Testis (tissue), 3 donors: ENCODE measurements around the gene SPINK14. TPM values are rescaled to one million over a fixed set of nuclear protein-coding genes. Genes with fewer than 3 reads are reported as not detected.

Experiments
- DNase-seq: peaks from one replicate; pipeline ENCODE4 v3.0.0-alpha.2; 2019
- H3K27ac ChIP-seq, 2 donors: fragments of 200-600 bp; sonication (generic); one replicate each; pipeline ENCODE4 v1.5.1; 2019
- H3K27me3 ChIP-seq: fragments of 200-600 bp; sonication (generic); one replicate; pipeline ENCODE4 v1.5.1; 2019
- H3K36me3 ChIP-seq: fragments of 200-600 bp; sonication (generic); one replicate; pipeline ENCODE4 v1.5.1; 2017; ENCODE audit warnings: low read depth; ENCODE audit errors: missing control alignments
- H3K4me1 ChIP-seq: fragments of 200-600 bp; sonication (generic); one replicate; pipeline ENCODE4 v1.5.1; 2019
- H3K4me3 ChIP-seq, 2 donors: fragments of 200-600 bp; sonication (generic); one replicate each; pipeline ENCODE4 v1.5.1; 2017 to 2019
- H3K9me3 ChIP-seq: fragments of 200-600 bp; sonication (generic); one replicate; pipeline ENCODE4 v1.5.1; 2017
- CTCF ChIP-seq, 3 experiments: fragments of 450-650 bp in 2 of 3; fragments of 200-600 bp in 1 of 3; sonication (generic) in 1 of 3; IDR thresholded peaks; one replicate each; pipeline ENCODE4 v1.5.1; 2016 to 2019; ENCODE audit warnings: antibody characterized with exemption in 3 of 3, mild to moderate bottlenecking in 2 of 3, moderate library complexity in 1 of 3
- POLR2A ChIP-seq: fragments of 450-650 bp; IDR thresholded peaks from one replicate; pipeline ENCODE4 v1.6.1; 2017; ENCODE audit warnings: antibody characterized with exemption, mild to moderate bottlenecking, moderate library complexity
- WGBS, 2 donors: methylation state at CpG; one replicate each; pipeline ENCODE4 v1.1.5; 2018; 5-methylcytosine and 5-hydroxymethylcytosine counted together
- intact Hi-C: fragments of 100-400 bp; cut with DNase I; formaldehyde crosslinking; loops from one replicate; pipeline ENCODE4 v1.15.1; 2023; ENCODE audit warnings: low total_unique reads
- polyA plus RNA-seq: library from polyadenylated mRNA; stranded (reverse); fragments of 350-450 nt; fragmentation: Illumina TruSeq; extraction: RNeasy Lipid Tissue Mini Kit (QIAGEN cat#74804); gene quantifications from one replicate; pipeline ENCODE4 v1.2.3, GENCODE V29; 2014; ENCODE audit warnings: low read depth, low replicate concordance; ENCODE audit not compliant: insufficient read depth
- total RNA-seq, 2 donors: library from RNA; depleted of rRNA; stranded (reverse); fragments of >200 nt; gene quantifications; one replicate each; pipeline ENCODE4 v1.2.3, GENCODE V29; 2016

Gene SPINK14
- total and polyA plus RNA-seq, 3 donors from 2014 or later = not detected

GRCh38 chr5:148191010-148191409, 22.7 kb downstream of the SPINK14 start:
- H3K27me3 ChIP-seq = no peaks in the 10 kb centered on the region
- no peaks in the 10 kb centered on the region for H3K36me3 ChIP-seq
- no peaks in the 10 kb centered on the region for H3K9me3 ChIP-seq
- TF ChIP-seq CTCF (IDR thresholded peaks at IDR 0.05) (no peak), POLR2A (no peak)
- H3K4me1 ChIP-seq = no peaks in the 10 kb centered on the region
- intact Hi-C loops = no loop called here
- 21 to 37% methylated on average over 1 of the region's 1 CpG for WGBS, 2 donors
- H3K27ac ChIP-seq = no peak overlapping the region
- no peak overlapping the region for H3K4me3 ChIP-seq
- no peak for DNase-seq

GRCh38 chr5:148193202-148193601, 24.9 kb downstream of the SPINK14 start:
- Histone ChIP-seq H3K27ac (no peak overlapping the region), H3K4me3 (no peak overlapping the region), H3K9me3 (no peaks in the 10 kb centered on the region), H3K27me3 (no peaks in the 10 kb centered on the region), H3K4me1 (no peaks in the 10 kb centered on the region), H3K36me3 (no peaks in the 10 kb centered on the region)
- TF ChIP-seq POLR2A (no peak), CTCF (IDR thresholded peaks at IDR 0.05) (no peak)
- WGBS, 2 donors = 91 to 94% methylated on average over 1 of the region's 1 CpG
- DNase-seq = no peak
- intact Hi-C loops = no loop called here

- Histone ChIP-seq H3K36me3 (no peaks in the 10 kb centered on the region), H3K4me1 (no peaks in the 10 kb centered on the region), H3K27me3 (no peaks in the 10 kb centered on the region), H3K9me3 (no peaks in the 10 kb centered on the region), H3K4me3 (no peak overlapping the region), H3K27ac (no peak overlapping the region)
- TF ChIP-seq POLR2A (no peak), CTCF (IDR thresholded peaks at IDR 0.05) (no peak)
- WGBS, 2 donors = 75 to 79% methylated on average over 2 of the region's 2 CpGs
- intact Hi-C loops = no loop called here
- DNase-seq = no peak
Observed at GRCh38 chr5:148201151-148201550, 32.8 kb downstream of the SPINK14 start.

DNA sequence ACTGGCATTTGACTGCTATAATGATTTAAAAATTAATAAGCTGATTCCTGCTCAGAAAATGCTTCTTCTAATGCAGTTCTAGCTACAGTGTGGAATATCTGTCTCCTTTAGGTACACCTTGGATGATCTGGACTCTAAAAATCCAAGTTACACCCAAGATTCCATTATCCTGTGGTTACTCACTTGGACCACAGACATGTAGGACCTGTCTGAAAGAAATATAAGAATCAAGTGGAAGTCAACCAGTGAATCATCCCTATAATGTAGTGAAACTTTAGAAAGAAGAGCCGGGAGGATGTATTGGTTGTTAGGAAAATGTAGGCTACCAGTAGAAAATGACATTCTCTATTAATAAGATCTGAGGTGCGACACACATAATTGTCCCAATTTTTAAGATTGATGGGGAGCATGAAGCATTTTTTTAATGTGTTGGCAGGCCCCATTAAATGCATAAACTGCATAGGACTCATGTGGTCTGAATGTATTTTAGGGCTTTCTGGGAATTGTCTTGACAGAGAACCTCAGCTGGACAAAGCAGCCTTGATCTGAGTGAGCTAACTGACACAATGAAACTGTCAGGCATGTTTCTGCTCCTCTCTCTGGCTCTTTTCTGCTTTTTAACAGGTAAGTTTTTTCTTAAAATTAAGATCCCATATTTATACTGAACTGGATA, 34.3 kb downstream of the SPINK14 start, which contains the start of gene SPINK6:
Gene SPINK6 (plus strand): TSS at position 512 of the 673 bp plus-strand sequence. CDS start 55 bp downstream, at position 567.
- TF ChIP-seq CTCF (IDR thresholded peaks at IDR 0.05) (no peak), POLR2A (no peak)

More for the DNA sequence above, 34.3 kb downstream of the SPINK14 start, which contains the start of gene SPINK6:
- Histone ChIP-seq H3K4me1 (no peaks in the 10 kb centered on the region), H3K4me3 (no peak within 1 kb of the TSS), H3K36me3 (no peaks in the 10 kb centered on the region), H3K9me3 (no peaks in the 10 kb centered on the region), H3K27ac (no peak within 1 kb of the TSS), H3K27me3 (no peaks in the 10 kb centered on the region)
- WGBS, 2 donors = 90 to 93% methylated on average over 2 of the region's 2 CpGs
- intact Hi-C loops = no loop called here
- no peak for DNase-seq
